ENCODE data around the gene UTP18. TPM values are rescaled to one million over a fixed set of nuclear protein-coding genes. Genes with fewer than 3 reads are reported as not detected.

UTP18 gene
- total RNA-seq, 2 experiments from 2014 or later, result 61.9 to 67.9 TPM

GRCh38 chr17:51228161-51228560, 32.2 kb upstream of the UTP18 start:
- H3K27ac Mint-ChIP-seq, result no peak overlapping the region
- TF ChIP-seq, protein P1, sequence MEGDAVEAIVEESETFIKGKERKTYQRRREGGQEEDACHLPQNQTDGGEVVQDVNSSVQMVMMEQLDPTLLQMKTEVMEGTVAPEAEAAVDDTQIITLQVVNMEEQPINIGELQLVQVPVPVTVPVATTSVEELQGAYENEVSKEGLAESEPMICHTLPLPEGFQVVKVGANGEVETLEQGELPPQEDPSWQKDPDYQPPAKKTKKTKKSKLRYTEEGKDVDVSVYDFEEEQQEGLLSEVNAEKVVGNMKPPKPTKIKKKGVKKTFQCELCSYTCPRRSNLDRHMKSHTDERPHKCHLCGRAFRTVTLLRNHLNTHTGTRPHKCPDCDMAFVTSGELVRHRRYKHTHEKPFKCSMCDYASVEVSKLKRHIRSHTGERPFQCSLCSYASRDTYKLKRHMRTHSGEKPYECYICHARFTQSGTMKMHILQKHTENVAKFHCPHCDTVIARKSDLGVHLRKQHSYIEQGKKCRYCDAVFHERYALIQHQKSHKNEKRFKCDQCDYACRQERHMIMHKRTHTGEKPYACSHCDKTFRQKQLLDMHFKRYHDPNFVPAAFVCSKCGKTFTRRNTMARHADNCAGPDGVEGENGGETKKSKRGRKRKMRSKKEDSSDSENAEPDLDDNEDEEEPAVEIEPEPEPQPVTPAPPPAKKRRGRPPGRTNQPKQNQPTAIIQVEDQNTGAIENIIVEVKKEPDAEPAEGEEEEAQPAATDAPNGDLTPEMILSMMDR (IDR thresholded peaks at IDR 0.05), result no peak
- H3K36me3 Mint-ChIP-seq (ENCODE audit: low read depth), result peaks cover 11% of the 10 kb centered on the region
- H3K9me3 Mint-ChIP-seq, result no peaks in the 10 kb centered on the region
- H3K27me3 Mint-ChIP-seq, result no peaks in the 10 kb centered on the region
- H3K4me1 Mint-ChIP-seq (ENCODE audit: low read depth), result peaks cover 36% of the 10 kb centered on the region
- DNase-seq, result no peak
- ATAC-seq, result no peak
- CTCF ChIA-PET, result no interaction called here
- no peak overlapping the region for H3K4me3 Mint-ChIP-seq
- intact Hi-C loops (cut with micrococcal nuclease), result no loop called here
- POLR2A ChIA-PET, result no interaction called here

DNA sequence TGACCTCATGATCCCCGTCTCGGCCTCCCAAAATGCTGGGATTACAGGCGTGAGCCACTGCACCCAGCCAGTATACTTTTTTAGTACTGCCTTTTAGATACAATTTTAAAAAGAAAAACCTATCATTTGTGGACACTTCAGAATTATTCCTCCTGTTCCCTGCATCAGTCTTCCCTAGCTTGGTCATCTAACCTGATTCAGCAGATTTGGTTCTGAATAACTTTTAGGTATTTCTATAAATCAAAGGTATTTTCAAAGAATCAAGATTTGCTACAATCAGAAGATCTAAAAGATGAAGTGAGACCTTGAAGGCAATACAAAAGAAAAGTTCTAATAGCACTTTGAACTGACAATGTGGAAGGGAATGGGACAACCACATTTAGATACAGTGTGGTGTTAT, 30.5 kb upstream of the UTP18 start:
- TF ChIP-seq, protein P1 (IDR thresholded peaks at IDR 0.05), result no peak
- ATAC-seq (no peak), DNase-seq (no peak)
- H3K9me3 Mint-ChIP-seq, result no peaks in the 10 kb centered on the region
- ChIA-PET CTCF (no interaction called here), POLR2A (interaction anchor here (0.7 kb wide), 1 partner anchor 221 kb away, joined by 3 read pairs; no protein-coding TSS in a partner anchor)
- intact Hi-C loops (cut with micrococcal nuclease), result no loop called here
- H3K4me1 Mint-ChIP-seq (ENCODE audit: low read depth), result peaks cover 28% of the 10 kb centered on the region
- peaks cover 6% of the 10 kb centered on the region for H3K36me3 Mint-ChIP-seq (ENCODE audit: low read depth)
- peak overlapping the region; percentile 7 for H3K27ac Mint-ChIP-seq
- no peaks in the 10 kb centered on the region for H3K27me3 Mint-ChIP-seq
- H3K4me3 Mint-ChIP-seq, result no peak overlapping the region

DNA sequence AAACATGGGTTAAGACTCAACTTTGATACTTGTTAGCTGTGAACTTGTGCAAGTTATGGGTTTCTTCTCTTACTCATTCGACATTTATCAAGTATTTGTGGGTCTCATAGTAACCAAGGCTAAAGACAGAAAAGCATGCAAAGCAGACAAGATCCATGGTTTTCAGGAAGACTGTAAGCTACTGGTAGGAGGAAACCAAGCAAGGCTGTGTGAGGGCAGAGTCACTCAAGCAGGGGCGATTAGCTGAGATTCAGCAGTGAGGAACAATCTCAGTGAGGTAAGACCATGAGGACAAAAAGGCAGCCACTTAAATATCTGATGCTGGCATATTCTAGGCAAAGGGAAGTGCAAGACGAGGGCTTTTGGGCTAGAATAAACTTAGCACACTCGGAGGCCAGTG, 30.0 kb upstream of the UTP18 start:
- H3K36me3 Mint-ChIP-seq (ENCODE audit: low read depth), result peaks cover 4% of the 10 kb centered on the region
- no peak overlapping the region for H3K4me3 Mint-ChIP-seq
- no peaks in the 10 kb centered on the region for H3K27me3 Mint-ChIP-seq
- TF ChIP-seq, protein P1 (IDR thresholded peaks at IDR 0.05), result no peak
- DNase-seq, result no peak
- ChIA-PET CTCF (no interaction called here), POLR2A (interaction anchor here (0.7 kb wide), 1 partner anchor 222 kb away, joined by 3 read pairs; no protein-coding TSS in a partner anchor)
- intact Hi-C loops (cut with micrococcal nuclease), result no loop called here
- peak; percentile 13 for ATAC-seq
- H3K9me3 Mint-ChIP-seq, result no peaks in the 10 kb centered on the region
- H3K27ac Mint-ChIP-seq, result peak overlapping the region; percentile 7
- peaks cover 25% of the 10 kb centered on the region for H3K4me1 Mint-ChIP-seq (ENCODE audit: low read depth)

GRCh38 chr17:51231999-51232398, 28.3 kb upstream of the UTP18 start:
- no peak for ATAC-seq

GRCh38 chr17:51234162-51234561, 26.2 kb upstream of the UTP18 start:
- TF ChIP-seq, protein P1 (IDR thresholded peaks at IDR 0.05), result no peak
- POLR2A ChIA-PET, result no interaction called here
- Mint-ChIP-seq H3K36me3 (ENCODE audit: low read depth) (peaks cover 9% of the 10 kb centered on the region), H3K27ac (no peak overlapping the region), H3K9me3 (no peaks in the 10 kb centered on the region), H3K4me3 (no peak overlapping the region), H3K27me3 (no peaks in the 10 kb centered on the region), H3K4me1 (ENCODE audit: low read depth) (peaks cover 39% of the 10 kb centered on the region)
- CTCF ChIA-PET, result no interaction called here
- no peak for DNase-seq
- intact Hi-C loops (cut with micrococcal nuclease), result no loop called here
- no peak for ATAC-seq

More at GRCh38 chr17:51231999-51232398, 28.3 kb upstream of the UTP18 start:
- H3K27ac Mint-ChIP-seq, result no peak overlapping the region
- H3K4me3 Mint-ChIP-seq, result no peak overlapping the region
- intact Hi-C loops (cut with micrococcal nuclease), result no loop called here
- CTCF ChIA-PET, result no interaction called here
- TF ChIP-seq, protein P1 (IDR thresholded peaks at IDR 0.05), result no peak
- DNase-seq, result no peak
- H3K36me3 Mint-ChIP-seq (ENCODE audit: low read depth), result peaks cover 4% of the 10 kb centered on the region
- H3K4me1 Mint-ChIP-seq (ENCODE audit: low read depth), result peaks cover 25% of the 10 kb centered on the region
- no peaks in the 10 kb centered on the region for H3K27me3 Mint-ChIP-seq
- no peaks in the 10 kb centered on the region for H3K9me3 Mint-ChIP-seq
- POLR2A ChIA-PET, result no interaction called here

Data from activated CD8-positive, alpha-beta T cell treated with anti-CD3 and anti-CD28 coated beads for 36 hours (primary cell).